LNCAP (cell line): ENCODE results near the gene CMC1.

Experiments
- TF ChIP-seq, protein P1 (sequence below): fragments of 450-650 bp; IDR thresholded peaks from 2 replicates; pipeline ENCODE4 v1.5.1; 2017; ENCODE audit warnings: mild to moderate bottlenecking

CMC1 gene

DNA sequence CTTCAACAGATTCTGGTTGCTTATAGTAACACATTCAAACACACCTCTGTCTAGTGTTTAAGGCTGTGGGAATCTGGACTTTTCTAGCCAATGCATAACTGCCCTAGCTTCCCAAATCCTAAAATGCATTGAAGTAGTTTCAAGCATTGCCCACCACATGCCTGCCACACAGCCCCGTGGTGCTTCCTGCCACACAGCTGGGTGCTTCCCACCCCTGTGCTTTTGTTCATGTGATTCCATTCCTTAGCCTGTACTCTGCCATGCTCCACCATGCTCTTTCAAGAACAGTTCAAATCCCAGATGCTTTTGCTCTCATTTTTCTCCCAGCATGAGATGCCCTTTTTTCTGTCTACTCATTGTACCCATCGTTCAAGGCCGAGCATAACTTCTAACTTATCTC, 2.3 kb upstream of the CMC1 start:
- TF ChIP-seq, protein P1, sequence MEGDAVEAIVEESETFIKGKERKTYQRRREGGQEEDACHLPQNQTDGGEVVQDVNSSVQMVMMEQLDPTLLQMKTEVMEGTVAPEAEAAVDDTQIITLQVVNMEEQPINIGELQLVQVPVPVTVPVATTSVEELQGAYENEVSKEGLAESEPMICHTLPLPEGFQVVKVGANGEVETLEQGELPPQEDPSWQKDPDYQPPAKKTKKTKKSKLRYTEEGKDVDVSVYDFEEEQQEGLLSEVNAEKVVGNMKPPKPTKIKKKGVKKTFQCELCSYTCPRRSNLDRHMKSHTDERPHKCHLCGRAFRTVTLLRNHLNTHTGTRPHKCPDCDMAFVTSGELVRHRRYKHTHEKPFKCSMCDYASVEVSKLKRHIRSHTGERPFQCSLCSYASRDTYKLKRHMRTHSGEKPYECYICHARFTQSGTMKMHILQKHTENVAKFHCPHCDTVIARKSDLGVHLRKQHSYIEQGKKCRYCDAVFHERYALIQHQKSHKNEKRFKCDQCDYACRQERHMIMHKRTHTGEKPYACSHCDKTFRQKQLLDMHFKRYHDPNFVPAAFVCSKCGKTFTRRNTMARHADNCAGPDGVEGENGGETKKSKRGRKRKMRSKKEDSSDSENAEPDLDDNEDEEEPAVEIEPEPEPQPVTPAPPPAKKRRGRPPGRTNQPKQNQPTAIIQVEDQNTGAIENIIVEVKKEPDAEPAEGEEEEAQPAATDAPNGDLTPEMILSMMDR, result no peak

DNA sequence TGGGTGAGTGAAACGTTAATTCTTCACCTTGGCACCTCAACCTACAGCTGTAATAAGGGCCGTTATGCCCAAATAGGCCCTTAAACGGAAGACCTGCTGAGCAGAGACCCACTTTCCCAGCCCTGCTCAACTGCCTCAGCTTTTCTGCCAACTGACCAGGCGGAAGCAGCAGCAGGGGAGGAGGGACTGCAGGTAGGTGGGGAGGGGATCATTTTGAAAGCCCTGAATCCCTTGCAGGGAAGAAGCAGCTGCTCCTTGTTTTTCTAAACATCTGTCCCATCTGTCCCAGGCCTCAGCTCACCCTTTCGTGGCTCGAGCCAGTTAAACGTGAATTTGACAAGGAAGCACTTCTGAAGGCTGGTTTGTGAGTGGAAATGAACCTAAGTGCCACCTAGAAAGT, 978 bp upstream of the CMC1 start:
- TF ChIP-seq, protein P1, result no peak

DNA sequence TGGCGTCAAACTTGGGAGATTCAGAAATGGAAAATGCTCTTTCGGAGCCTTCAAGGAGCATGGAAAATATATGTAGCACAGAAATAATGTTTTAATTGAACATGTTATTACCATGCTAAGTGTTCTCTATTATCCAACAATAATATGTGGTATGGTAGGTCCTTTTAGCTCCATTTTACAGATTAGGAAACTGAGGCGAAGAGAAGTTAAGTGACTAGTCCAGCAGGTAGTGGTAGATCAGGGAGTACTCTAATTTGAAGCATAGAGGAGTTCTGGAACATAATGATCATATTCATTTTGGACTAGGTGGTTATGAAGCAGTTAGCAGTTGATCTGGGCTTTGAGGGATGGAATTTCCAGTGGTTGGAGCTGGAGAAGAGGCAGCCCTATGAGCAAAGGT, 1.1 kb downstream of the CMC1 start:
- TF ChIP-seq, protein P1, result no peak

DNA sequence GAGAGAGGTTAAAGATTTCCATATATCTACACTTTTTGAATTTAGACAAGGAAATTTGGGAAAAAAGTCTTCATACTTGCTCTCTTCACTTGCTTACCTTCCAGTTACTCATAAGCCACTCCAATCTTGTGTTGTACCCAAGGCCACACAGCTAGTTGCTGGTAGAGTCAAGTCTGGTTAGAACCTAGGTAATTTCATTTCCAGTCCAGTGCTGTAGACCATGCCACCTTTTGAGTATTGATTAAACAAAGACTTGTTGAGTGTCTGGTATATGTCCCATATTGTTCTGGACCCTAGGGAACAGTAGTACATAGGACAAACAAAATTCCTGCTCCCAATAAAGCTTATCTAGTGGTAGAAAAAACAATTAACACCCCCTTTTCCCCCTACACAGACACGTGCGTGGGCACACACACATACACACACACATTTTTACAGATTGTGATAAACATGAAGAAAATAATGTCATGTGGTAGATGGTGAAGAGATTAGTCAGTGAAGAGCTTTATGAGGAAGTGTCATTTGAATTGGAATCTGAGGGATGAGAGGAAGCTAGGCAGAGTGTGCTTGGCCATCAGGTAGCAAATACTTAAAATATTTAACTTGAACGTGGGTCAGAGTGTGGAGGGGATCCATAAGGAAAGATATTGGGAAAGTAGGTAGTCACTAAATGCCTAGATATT, 2.1 kb downstream of the CMC1 start:
- TF ChIP-seq, protein P1, result no peak

DNA sequence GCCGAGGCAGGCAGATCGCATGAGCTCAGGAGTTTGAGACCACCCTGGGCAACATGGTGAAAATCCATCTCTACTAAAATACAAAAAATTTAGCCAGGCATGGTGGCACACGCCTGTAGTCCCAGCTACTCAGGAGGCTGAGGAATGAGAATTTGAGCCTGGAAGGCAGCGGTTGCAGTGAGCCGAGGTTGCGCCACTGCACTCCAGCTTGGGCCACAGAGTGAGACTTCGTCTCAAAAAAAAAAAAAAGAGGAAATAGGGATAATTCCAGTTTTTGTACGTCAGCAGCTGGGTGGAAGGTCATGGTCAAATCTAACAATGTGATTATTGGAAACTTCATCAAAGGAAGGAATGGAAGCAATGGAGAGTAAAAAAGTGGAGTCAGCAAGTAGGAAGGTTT, 3.1 kb downstream of the CMC1 start:
- TF ChIP-seq, protein P1, result no peak

DNA sequence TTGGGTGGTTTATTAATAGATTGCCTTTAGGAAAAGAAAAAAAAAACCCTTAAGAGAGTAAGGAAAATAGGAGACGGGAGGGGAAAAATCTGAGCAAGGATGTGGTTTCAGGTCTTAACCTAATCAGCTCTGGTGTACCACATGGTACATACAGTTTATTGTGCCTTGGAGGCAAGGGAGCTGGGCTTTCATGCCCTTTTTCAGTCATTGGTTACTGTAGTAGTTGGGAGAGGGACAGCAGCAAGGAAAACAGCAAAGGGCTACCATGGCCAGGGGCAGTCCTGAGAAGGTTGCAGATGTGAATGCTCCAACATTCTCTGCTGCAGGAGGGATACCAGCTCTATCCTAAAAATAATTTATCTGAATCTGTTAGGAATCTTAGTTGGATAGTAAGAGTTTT, 5.9 kb downstream of the CMC1 start:
- TF ChIP-seq, protein P1, result no peak

DNA sequence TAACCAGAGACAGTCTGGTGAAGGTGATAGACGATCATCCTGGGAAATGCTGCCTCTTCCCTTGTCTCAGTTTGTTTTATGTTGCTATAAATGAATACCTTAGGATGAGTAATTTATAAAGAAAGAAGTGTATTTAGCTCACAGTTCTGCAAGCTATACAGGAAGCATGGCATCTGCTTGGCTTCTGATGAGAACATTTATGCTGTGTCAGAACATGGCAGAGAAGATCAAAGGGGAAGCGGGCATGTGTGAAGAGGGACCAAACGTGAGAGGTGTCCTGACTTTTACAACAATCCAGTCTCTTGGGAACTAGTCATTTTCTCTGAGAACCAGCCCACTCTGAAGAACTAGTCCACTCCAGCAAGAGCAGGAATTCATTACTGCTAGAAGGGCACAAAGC, 9.6 kb downstream of the CMC1 start:
- TF ChIP-seq, protein P1, result no peak

DNA sequence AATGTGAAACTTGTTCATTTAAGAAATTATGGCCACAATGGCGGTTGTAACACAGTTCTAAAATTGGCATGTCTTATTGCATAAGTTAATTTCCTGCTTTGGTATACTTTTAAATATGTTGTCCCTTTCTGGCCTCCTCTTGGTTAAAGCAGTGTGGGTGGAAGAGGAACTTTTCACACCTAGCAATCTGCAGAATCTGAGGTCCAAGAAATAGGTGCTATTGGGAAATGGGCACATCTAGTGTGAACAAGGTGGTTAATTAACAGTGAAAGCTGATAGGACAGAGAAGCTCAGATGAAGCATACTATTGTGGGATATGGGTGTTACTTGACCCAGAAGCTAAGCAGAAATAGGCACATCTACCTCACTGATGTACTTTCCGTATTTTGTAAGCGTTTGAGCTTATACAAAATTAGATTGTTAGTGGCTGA, 10.6 kb downstream of the CMC1 start:
- TF ChIP-seq, protein P1, result no peak
